ENCODE measurements around the gene SORCS2.

SORCS2 gene

DNA sequence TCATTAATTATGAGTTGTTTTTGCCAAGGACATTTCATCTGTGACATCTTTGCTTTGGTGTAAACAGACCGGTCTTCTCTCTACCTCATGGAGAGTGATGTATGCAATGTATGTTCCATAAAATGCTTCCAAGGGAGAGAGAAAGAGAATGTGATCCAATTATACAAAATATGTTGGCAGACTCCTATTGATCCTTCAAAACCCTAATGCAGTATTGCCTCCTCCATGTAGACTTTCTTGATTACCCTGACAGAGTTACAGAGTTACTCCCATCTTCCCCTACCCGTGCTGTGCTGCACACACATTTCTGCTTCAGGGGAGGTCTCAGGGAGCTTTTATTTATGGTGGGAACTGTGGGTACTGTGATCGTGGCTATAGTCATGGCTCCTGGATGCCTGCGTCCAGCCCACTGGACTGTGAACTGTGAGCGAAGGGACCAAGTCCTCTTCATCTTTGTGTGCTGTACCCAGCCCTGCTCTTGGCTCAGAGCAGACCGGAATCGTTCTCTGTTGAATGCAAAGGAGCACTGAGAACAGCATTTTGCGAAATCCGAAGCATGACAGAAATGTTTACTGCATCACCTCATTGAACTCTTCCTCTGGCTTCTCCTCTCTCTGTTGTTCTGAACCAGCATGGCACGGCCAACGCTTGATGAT lies 32.7 kb downstream of the SORCS2 start:
- no peak for DNase-seq

DNA sequence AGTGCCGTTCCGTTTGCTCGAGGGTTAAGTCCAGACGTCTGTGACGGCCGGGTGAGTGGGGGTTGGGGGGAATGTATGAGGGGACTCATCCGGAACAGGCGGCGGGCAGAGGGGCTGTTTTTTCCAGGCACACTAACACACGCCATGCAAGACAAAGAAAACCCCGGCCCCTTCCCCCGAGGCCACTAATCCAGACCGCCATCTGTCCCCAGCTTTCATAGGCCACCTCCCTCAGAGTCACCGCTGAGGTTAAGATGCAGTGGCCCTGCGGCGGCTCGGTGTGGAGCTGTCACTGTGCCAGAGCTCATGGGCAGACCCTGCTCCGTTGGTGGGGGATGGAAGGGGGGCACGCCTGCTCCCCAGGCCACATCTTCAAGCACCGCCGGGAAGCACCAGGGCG lies 34.1 kb downstream of the SORCS2 start:
- no peak for DNase-seq

DNA sequence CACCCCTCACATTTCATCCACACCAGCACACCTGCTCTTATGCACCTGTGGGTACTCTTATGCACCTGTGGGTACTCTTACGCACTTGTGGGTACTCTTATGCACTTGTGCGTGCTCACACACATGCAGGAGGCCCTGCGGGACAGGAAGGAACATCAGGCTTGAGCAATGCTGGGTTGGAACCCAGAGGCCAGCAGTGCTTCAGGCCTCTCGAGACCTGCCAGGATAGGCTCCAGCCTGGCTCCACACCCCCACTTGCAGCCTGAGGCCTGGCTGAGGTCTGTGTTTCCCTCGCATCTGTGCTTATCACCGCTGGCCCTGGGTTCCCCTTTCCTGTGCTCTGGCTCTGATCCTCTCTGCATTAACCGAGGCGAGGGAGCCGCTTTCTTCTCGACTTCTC lies 34.7 kb downstream of the SORCS2 start:
- DNase-seq = no peak

DNA sequence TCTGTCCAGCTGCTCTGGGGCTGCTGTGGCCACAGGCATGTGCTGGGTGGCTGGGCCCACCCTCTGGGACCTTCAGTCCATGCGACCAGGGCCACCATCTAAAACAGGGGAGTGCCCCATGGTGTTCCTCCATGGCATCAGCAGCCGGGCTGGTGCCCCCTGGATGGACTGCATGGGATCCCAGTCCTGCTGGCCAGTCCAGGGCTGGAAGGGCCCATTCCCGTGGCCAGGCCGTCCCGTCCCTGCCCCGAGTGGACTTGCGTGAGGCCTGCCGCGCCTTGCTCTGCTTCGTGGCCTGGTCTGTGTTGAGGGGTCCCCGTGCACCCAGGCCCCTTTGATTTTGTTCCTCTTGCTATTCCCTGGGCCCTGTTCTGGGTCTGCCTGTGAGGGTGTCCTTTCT lies 36.4 kb downstream of the SORCS2 start:
- DNase-seq = no peak

DNA sequence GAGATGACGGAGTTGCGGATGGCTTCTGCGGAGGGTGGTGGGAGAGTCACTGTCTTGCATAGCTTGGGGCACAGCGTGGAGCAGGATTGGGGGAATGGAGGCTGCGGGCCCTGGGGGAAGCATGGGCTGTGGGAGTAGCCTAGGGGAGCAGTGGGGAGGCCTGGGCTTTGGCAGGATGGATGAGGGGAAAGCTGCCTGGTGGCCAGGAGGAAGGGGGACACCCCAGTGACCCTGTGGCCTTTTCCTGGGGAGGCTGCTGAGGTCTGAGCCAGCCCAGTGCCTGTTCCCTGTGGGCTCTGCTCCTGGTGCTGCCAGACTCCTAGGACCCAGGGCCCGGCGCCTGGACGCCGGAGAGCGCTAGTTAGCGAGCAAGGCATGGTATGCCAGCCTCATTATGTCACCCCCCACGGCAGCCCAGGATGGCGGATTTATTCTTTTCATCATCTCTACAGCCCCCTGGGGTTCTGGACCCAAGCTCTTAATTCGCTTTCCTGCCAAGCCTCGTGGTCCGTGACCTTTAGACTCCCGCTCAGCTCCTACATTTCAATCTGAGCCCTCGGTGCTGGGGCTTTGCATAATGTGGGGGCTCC lies 39.8 kb downstream of the SORCS2 start:
- no peak for DNase-seq

DNA sequence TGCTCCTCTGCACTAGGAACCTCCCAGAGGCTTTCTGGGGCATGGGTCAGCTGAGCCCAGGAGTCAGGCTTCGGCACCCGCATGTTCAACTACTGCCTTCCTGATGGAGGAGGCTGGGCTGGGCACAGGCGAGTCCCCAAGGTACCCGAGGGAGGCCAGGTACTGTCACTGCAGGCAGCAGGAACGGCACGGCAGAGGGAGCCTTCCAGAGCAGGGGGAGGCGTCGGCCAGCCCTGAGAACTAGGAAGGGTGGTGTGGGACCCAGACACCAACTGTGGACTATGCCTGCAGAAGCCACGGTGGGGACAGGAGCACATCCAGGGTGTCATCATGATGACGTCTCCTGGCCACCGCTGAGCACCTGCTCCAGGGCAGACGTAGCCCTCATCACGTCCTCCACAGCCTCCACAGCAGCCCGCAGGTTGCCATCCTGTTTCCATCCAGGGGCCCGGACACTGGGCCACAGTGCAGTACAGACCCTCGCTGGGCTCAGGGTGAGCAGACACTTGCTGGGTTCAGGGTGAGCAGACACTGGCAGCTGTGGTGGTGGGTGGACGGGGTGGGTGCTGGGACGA lies 40.8 kb downstream of the SORCS2 start:
- no peak for DNase-seq

DNA sequence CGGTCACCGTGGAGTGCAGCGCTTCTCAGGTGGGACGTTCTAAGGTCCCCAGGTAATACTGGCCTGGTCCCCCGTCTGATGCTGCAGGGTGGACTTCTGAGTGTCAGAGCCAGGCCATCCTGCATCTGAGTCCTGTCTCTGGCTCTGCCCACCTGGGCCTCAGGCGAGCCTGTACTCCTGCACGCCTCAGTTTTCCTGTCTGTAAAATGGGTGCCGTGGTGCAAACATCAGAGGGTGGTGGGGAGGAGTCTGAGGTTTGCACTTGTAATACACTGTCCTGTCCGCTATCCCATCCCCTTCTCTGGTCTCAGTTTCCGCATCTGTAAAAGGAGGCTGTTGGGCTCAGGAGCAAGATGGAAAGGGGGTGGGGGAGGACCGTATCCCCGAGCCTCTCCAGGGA lies 41.3 kb downstream of the SORCS2 start:
- DNase-seq = no peak

DNA sequence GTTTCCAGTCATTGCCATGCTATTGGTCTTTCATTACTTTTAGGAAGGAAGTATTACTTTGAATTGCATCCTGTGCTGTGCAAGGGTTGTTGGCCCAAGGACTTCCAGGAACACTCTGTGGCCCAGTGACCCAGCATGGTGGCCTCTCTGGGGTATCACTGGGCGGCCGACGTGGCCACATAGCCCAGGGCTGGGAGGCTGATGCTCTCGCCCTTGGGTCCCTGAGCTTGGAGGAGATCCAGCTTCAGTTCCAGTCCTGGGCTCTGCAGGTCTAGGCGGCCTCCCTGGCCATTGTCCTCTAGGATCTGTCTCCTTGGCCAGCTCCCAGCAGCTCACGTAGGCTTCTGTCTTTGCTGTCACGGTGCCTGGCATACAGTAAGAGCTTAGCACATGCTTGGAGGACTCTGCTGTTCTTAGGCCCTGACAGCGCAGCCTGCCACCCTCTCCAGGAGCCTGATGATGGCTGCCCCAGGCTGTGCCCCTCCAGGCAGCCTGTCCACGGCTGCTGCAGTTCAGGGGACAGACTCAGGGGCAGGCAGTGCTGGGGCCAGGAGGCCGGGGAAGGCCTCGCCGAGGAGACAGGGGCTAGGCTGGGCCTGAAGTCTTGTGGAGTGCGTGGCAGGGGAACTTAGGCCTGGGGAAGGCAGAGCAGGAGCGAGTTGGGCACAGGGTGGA lies 42.2 kb downstream of the SORCS2 start:
- no peak for DNase-seq

DNA sequence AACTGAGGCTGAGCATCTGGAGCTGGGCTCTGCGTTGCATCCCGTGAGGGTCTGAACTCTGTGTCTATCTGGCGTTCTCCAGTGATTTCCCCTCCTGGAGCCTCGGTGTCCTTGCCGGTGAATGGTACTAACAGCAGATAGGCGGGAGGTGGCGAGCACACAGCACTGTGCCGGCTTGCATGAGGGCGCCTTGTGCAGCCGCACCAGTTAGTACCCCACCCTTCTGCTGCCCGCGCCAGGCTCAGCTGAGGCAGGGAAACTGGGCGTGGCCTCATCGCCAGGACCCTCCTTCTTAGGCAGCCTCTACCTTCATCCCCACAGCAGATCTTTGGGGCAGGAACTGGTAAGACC lies 42.7 kb downstream of the SORCS2 start:
- no peak for DNase-seq

DNA sequence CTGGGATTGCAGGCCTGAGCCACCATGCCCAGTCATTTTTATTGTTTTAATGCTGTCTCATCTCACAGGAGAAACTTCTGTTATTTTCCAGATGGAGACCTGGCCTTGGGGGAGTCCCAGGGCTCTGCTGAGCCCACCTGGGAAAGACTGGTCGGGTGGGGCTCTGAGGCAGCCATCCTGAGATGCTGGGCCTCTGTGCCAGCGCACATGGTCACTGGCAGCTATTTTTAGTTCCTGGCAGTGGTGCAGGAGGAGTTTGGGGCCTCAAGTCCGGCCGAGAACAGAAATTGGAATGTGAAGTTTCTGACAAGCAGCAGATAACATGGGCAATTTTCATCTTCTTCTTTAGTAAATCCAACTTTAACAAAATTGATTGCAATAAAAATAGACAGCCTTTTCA lies 44.5 kb downstream of the SORCS2 start:
- no peak for DNase-seq

DNA sequence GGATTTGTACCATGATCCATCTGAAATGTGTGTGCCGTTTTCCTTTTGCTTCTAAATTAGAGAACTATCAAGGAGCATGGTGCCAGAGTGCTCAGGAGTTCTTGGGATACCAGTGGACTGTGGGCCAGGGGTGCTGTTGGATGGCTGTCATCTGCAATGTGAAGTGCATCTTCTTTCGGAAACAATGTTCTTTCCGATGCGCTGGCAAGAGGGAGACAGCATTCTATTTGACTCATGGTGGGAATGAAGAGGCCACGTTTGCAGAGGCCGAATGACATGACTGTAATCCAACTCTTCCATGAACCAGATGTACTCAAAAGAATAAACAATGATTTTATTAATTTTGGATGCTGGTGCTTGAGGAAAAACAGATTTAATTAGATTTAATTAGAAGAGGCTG lies 45.5 kb downstream of the SORCS2 start:
- DNase-seq = no peak

DNA sequence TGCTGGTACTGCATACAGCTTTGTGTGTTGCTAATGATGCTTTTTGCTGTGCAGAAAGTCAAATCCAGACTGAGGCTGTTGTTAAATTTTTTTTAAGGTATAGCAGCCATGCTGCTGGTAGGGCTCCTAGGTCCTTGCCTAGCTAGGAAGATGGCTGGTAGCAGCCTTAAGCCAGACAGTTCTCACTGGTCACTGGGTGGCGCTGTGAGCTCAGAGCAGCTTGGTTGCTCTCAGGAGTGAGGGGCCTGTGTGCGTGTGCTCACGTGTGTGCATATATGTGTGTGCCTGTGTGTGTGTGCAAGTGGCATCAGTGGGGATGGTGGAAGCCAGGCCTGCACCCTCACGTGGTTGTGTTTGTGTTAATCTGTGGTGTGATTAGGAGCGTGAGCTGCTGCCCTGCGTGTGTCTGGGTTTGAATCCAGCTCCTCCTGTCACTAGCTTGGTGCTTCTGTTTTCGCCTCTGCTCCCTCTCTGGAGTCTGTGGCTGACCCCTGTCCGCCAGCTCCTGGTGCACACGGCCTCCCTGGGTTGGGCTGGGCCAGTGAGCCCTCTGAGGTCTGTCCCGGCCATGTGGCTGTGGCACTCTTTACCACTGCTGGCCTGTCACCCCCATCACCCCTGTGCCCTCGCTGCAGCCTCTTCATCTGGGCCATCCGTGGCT lies 46.1 kb downstream of the SORCS2 start:
- DNase-seq = no peak

DNA sequence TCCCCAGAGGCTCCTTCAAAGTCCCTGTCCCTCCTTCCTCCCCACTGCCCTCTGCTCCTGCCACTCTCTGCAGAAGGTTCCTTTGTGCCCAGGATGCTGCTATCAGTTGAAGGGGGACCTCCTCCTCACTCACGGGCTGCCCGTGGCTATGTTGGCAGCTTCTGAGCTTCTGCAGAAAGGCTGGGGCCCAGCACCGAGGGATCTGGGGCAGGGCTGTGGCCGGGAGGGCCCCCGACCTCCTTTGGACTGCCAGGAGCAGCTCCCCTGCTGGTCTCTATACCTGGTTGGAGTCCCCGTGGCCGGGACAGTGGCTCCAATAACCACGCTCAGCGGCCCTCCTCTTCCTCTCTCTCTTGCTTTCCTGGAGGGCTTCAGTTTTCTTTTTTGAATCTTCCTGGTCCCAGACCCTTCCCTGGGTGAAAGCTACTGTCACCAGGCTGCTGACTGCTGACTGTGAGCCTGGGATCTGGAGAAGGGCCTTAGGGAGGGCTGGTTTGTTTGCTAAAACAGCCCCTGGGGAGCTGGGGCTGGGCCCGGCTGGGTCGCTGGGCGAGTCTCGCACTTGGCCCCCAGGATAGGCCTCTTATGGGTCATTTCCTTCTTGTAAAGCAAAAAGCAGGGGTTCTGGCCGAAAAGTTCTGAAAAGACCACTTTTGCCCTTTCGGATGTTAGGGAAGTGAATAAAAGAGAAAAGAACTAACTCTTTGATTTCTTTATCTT lies 46.9 kb downstream of the SORCS2 start:
- DNase-seq = no peak

DNA sequence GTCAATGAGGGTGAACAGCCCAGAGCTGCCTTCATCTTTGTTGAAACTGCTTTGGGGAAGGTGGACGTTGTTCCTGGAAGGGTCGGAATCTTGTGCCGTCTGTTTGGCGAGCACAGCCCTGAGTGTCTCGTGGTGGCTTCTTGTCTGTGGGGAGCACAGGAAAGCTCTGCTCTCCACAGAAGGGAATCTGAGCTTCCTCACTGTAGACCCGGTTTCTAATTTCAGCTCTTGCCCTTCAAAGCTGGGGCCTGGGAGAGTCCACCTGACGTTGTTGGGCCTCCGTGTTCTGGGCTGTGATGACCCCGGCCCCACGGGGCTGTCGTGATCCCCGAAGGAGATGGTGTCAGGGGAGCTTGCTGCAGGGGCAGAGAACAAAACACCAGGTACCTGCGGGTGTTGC lies 47.5 kb downstream of the SORCS2 start:
- DNase-seq = no peak

DNA sequence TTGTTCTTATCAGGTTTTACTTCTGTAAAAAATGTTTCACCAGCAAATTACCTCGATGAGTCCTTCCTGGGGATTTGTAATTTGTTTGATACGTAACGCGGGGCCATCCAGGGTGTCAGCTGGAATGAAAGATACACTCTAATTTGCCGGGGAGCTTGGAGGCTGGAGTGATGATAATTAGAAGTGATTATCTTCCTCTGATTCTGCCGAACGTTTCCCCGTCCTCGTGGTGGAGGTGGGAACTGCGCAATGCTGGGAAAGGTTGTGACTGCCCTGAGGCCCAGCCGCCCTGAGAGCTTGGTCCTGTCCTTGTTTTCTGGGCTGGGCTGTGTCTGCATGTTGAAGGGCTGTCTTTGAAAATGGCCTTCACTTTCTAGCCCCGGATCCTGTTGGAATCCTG lies 48.0 kb downstream of the SORCS2 start:
- DNase-seq = no peak

DNA sequence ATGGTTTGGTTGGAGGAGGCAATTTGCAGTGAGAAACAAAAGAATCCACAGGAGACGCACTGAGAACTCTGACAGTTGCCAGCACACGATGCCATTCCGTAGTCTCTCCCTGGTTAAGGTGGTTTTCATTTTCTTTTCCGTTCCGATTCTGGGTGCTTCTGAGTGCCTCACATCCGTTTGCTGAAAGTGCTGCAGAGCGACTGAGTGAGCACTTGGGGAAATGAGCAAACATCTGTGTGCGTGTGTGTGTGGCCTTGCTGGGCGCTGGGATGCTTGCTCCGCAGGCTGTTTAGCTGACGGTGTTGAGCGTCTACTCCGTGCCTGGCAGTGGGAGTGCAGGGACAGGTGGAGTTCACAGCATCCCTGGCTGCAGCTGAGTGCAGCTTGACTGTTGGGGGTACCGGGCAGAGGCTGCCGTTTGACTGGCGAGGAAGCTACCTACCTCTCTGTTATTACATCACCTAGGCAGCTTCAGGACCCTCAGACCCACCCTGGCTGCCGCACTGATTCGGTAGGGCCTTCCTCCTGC lies 49.3 kb downstream of the SORCS2 start:
- no peak for DNase-seq

DNA sequence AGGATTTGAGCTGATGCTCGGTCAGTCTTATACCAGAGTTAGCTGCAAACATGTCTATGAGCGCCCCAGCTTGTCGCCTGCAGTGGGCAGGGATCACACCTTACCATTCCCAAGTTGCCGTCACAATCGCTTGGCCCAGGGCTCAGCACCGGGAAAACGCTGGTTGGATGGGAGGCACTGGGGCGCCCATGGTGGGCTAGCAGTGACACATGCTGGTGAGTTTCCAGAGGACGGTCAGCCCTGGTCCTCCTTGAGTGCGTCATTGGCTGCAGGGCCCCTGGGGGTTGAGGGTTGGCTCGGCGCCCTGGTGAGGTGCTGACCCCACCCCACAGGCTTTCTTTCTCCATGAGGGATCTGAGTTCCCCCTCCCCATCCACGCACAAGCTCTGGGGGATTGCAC lies 50.4 kb downstream of the SORCS2 start:
- no peak for DNase-seq

DNA sequence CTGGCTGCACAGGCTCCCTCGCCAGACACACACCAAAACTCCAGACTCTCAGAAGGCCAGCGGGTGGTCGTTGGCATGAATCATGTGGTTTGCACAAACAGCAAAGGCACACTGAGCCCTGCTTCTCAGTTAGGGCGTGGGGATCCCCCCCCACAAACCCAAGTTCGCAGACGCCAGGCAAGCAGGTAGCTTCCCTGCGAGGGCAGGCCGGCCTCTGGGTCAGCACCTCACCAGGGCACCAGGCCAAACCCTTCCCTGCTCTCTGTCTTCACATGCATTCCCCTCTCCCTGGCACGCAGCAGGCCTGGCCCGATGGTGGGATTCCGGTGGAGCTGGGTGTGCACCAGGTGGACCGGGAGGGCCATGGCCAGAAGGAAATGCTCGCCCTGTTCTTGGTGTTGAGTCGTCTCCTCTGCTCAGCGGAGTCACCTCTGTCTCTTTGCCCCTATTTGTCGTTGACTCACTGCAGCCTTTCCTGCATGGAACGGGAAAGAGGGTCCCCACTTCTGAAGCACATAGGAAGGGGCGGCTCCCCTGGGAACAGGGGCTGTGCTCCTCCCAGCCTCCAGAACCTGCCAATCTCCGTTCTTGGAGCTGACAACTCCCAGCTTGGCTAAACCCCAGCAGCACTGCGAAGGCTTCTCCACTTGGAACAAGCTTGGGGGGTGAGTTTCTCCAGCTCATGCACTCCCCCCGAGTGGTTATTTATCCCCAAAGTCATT lies 51.4 kb downstream of the SORCS2 start:
- DNase-seq = no peak

DNA sequence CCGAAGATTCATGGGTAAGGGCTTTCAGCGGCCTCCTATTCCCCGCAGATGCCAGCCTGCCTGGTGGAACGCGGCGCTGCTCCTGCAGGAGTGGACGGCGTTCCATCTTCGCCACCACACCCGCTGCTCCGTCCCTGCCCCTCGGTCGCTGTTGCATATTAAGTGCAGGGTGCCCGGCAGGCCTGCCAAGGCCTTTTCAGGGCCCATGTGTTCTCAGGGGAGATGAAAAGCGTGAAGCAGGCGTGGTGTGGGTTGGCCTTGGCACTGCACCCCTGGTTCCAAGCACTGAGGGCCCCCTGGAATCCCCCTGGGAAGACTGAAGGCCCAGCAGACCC lies 52.0 kb downstream of the SORCS2 start:
- no peak for DNase-seq

DNA sequence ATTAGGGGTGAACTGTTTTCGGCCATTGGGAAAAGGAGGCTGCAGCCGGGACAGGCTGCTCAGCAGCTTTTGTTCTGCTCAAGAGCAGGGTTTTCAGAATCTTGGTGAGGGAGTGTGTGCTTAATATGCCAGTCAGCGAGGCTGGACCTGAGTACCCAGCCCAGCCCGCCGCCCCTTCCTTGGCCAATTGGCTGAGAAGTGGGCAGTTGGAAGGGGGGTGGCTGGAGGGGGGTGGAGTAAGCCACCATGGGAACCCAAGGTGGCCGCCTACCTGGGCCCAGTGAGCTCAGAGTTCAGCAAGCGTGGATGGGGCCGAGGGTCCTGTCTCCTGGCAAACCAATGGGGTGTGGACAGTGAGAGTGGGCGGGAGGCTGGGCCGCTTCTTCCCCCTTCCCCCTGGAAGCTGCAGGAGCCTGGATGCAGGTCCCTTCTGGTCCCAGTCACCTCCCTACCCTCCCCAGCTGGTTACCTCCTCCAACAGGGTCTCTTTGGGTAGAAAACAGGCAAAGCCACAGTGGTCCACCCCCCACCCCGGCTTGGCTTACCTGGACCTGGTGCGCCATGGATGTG lies 52.5 kb downstream of the SORCS2 start:
- no peak for DNase-seq

DNA sequence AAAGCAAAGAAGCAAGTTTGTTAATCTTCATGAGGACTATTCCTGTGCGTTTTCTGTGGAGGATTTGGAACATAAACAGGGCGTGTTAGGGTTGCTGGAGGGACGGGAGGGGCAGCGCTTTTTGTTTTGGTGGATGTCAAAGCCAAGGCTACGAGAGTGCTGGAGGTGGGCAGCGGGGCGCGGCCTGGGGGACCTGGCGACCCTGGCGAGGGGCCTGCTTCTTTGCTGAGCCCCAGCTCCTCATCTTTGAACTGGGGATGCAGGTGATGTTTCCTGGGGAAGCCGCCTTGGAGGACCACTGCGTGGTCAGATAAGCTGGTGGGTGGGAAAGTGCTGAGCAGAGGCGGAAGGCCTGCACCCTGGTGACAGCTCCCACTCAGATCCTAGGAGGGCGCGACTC lies 55.2 kb downstream of the SORCS2 start:
- DNase-seq = no peak

DNA sequence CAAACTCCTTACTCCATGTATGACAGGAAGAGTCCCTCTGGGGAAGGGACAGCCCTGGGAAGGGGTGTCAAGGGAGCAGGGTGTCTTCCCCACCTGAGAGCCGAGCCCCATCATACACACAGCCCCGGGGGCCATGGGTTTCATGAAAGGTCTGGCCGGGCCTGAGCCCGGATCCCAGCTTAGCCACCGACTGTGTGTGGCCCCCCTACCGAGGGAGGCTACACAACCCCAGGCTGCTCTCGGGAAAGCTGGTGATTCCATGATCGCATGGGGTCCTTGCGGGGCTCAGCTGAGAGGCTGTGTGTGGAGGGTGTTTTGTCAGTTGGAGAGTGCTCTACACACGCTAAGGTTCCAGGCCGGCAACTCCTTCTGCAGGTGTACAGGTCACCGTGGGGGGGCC lies 55.6 kb downstream of the SORCS2 start:
- no peak for DNase-seq

All from stimulated activated CD4-positive, alpha-beta T cell treated with anti-CD3 and anti-CD28 coated beads, Interleukin-4, amount 100 ng/mL, for 1 hour (primary cell).